Measurements from ENCODE around the gene OR12D2. TPM values are rescaled to one million over a fixed set of nuclear protein-coding genes. Genes with fewer than 3 reads are reported as not detected.
"Not testable (repeated sequence)": the region's sequence is repeated elsewhere in the genome, so short reads cannot be mapped to it uniquely, and the experiment has no call there.

OR12D2 gene, protein sequence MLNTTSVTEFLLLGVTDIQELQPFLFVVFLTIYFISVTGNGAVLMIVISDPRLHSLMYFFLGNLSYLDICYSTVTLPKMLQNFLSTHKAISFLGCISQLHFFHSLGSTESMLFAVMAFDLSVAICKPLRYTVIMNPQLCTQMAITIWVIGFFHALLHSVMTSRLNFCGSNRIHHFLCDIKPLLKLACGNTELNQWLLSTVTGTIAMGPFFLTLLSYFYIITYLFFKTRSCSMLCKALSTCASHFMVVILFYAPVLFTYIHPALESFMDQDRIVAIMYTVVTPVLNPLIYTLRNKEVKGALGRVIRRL
- total RNA-seq: not detected in 2 replicates

DNA sequence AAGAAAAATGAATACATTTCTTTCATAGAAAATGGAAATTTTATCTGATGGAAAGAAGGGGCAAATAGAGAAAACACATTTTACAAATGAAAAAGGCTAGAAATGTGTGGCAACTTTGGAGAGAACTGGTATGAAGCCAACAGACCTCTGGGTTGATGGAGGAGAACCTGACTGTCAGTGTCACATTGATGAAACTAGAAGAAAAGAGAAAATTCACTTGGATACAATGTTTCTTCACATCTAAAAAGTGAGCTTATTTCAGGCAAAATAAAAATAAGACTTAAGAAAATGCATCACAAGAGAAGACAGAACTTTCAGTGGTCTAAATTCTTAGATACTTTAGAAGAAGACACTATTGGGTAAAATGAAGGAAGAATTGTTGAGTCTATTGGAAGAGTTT lies at the start of gene OR12D2:
OR12D2 (plus strand) TSS at position 301 of the 400 bp plus-strand sequence. CDS start 1,069 bp downstream, outside the sequence.
- Histone ChIP-seq H3K4me1 (ENCODE audit: insufficient read depth, low read length) (no peaks in the 10 kb centered on the region), H2AFZ (ENCODE audit: low read length) (no peak within 1 kb of the TSS), H3K36me3 (ENCODE audit: insufficient read depth, low read length) (no peaks in the 10 kb centered on the region), H3K27me3 (ENCODE audit: insufficient read depth, low read length) (no peaks in the 10 kb centered on the region), H3K4me3 (ENCODE audit: insufficient read depth, low read length) (no peak within 1 kb of the TSS), H3K4me2 (ENCODE audit: insufficient read depth, low read length) (no peak within 1 kb of the TSS), H3K27ac (ENCODE audit: low read depth, low read length) (no peak within 1 kb of the TSS), H4K20me1 (ENCODE audit: insufficient read depth, low read length) (no peaks in the 10 kb centered on the region), H3K9me3 (ENCODE audit: low read depth, low read length) (no peaks in the 10 kb centered on the region), H3K79me2 (ENCODE audit: insufficient read depth, low read length) (no peaks in the 10 kb centered on the region)
- no peak for DNase-seq (ENCODE audit: insufficient read length, low spot score, missing footprints)
- TF ChIP-seq, protein P1, sequence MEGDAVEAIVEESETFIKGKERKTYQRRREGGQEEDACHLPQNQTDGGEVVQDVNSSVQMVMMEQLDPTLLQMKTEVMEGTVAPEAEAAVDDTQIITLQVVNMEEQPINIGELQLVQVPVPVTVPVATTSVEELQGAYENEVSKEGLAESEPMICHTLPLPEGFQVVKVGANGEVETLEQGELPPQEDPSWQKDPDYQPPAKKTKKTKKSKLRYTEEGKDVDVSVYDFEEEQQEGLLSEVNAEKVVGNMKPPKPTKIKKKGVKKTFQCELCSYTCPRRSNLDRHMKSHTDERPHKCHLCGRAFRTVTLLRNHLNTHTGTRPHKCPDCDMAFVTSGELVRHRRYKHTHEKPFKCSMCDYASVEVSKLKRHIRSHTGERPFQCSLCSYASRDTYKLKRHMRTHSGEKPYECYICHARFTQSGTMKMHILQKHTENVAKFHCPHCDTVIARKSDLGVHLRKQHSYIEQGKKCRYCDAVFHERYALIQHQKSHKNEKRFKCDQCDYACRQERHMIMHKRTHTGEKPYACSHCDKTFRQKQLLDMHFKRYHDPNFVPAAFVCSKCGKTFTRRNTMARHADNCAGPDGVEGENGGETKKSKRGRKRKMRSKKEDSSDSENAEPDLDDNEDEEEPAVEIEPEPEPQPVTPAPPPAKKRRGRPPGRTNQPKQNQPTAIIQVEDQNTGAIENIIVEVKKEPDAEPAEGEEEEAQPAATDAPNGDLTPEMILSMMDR (IDR thresholded peaks at IDR 0.05; ENCODE audit: extremely low read depth, low read depth, low read length): no peak

DNA sequence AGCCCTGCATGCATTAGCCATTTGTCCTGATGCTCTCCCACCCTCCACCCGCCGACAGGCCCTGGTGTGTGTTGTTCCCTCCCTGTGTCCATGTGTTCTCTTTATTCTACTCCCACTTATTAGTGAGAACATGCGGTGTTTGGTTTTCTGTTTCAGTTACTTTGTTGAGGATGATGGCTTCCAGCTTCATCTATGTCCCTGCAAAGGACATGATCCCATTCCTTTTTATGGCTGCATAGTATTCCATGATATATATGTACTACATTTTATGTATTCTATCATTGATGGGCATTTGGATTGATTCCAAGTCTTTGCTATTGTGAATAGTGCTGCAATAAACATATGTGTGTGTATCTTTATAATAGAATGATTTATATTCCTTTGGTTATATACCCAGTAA lies 46.1 kb upstream of the OR12D2 start:
- not testable (repeated sequence) for H3K27ac ChIP-seq (ENCODE audit: low read depth, low read length); H4K20me1 ChIP-seq (ENCODE audit: insufficient read depth, low read length); H3K4me3 ChIP-seq (ENCODE audit: insufficient read depth, low read length); H3K4me1 ChIP-seq (ENCODE audit: insufficient read depth, low read length); H3K27me3 ChIP-seq (ENCODE audit: insufficient read depth, low read length); H3K79me2 ChIP-seq (ENCODE audit: insufficient read depth, low read length); H2AFZ ChIP-seq (ENCODE audit: low read length); H3K4me2 ChIP-seq (ENCODE audit: insufficient read depth, low read length); H3K36me3 ChIP-seq (ENCODE audit: insufficient read depth, low read length); H3K9me3 ChIP-seq (ENCODE audit: low read depth, low read length); DNase-seq (ENCODE audit: insufficient read length, low spot score, missing footprints)

DNA sequence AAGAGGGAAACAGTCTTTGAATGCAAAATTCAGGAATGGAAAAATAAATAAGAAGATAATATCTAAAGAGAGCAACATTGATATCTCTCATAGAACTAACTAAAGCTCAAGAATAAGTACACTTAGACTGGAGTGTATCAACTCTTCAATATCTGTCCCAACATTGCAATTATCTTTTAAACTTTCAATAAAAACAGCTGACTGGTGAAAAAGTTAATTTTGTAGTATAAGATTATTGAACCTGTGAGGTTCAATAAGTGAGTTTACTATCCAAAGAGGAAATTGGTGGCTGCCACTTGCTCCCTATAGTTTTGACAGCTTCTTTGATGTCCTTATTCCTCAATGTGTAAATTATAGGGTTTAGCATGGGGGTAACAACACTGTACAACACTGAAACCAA lies 40.5 kb upstream of the OR12D2 start:
- Histone ChIP-seq H3K9me3 (ENCODE audit: low read depth, low read length) (no peaks in the 10 kb centered on the region), H3K36me3 (ENCODE audit: insufficient read depth, low read length) (no peaks in the 10 kb centered on the region), H3K27ac (ENCODE audit: low read depth, low read length) (no peak overlapping the region), H3K27me3 (ENCODE audit: insufficient read depth, low read length) (no peaks in the 10 kb centered on the region), H3K4me3 (ENCODE audit: insufficient read depth, low read length) (no peak overlapping the region), H3K79me2 (ENCODE audit: insufficient read depth, low read length) (no peaks in the 10 kb centered on the region), H4K20me1 (ENCODE audit: insufficient read depth, low read length) (no peaks in the 10 kb centered on the region), H3K4me1 (ENCODE audit: insufficient read depth, low read length) (no peaks in the 10 kb centered on the region), H2AFZ (ENCODE audit: low read length) (no peak overlapping the region), H3K4me2 (ENCODE audit: insufficient read depth, low read length) (no peak overlapping the region)
- TF ChIP-seq, protein P1 (IDR thresholded peaks at IDR 0.05; ENCODE audit: extremely low read depth, low read depth, low read length): no peak
- DNase-seq (ENCODE audit: insufficient read length, low spot score, missing footprints): no peak

DNA sequence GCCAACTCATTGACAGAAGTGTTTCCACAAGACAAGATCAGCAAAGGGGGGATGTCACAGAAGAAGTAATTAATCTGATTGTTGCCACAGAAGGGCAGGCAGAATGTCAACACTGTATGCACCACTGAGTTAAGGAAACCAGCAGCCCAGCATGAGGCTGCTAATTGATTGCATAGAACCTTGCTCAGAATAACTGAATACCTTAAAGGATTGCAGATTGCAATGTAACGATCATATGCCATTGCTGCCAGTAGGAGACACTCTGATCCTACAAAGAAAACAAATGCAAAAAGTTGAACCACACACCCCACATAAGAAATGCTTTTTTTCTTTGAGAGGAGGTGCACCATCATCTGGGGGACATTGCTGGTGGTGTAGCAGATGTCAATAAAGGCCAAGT lies 39.8 kb upstream of the OR12D2 start:
- Histone ChIP-seq H3K79me2 (ENCODE audit: insufficient read depth, low read length) (no peaks in the 10 kb centered on the region), H3K36me3 (ENCODE audit: insufficient read depth, low read length) (no peaks in the 10 kb centered on the region), H4K20me1 (ENCODE audit: insufficient read depth, low read length) (no peaks in the 10 kb centered on the region), H2AFZ (ENCODE audit: low read length) (no peak overlapping the region), H3K4me3 (ENCODE audit: insufficient read depth, low read length) (no peak overlapping the region), H3K4me2 (ENCODE audit: insufficient read depth, low read length) (no peak overlapping the region), H3K4me1 (ENCODE audit: insufficient read depth, low read length) (no peaks in the 10 kb centered on the region), H3K27ac (ENCODE audit: low read depth, low read length) (no peak overlapping the region), H3K27me3 (ENCODE audit: insufficient read depth, low read length) (no peaks in the 10 kb centered on the region), H3K9me3 (ENCODE audit: low read depth, low read length) (no peaks in the 10 kb centered on the region)
- DNase-seq (ENCODE audit: insufficient read length, low spot score, missing footprints): no peak
- TF ChIP-seq, protein P1 (IDR thresholded peaks at IDR 0.05; ENCODE audit: extremely low read depth, low read depth, low read length): no peak
